HG02642 (cell line): ENCODE data around the gene MAD1L1.

Experiments used
- ATAC-seq: cut with Tn5 transposase; IDR thresholded peaks from one replicate; pipeline ENCODE4 v1.9.1; 2021; ENCODE audit warnings: mild to moderate bottlenecking; ENCODE audit not compliant: unreplicated experiment, poor library complexity

Gene MAD1L1

GRCh38 chr7:1810521-1810920, 422.2 kb downstream of the MAD1L1 start:
- no peak for ATAC-seq

GRCh38 chr7:1809601-1810258, 423.0 kb downstream of the MAD1L1 start:
- ATAC-seq: no peak

GRCh38 chr7:1809070-1809469, 423.7 kb downstream of the MAD1L1 start:
- ATAC-seq: no peak

- ATAC-seq: no peak
Measured at GRCh38 chr7:1807821-1808600, 424.7 kb downstream of the MAD1L1 start.

GRCh38 chr7:1806354-1806753, 426.4 kb downstream of the MAD1L1 start:
- ATAC-seq: no peak

GRCh38 chr7:1804310-1804709, 428.4 kb downstream of the MAD1L1 start:
- no peak for ATAC-seq

- no peak for ATAC-seq
Measured at GRCh38 chr7:1802899-1803298, 429.8 kb downstream of the MAD1L1 start.

- no peak for ATAC-seq
Measured at GRCh38 chr7:1800902-1801301, 431.8 kb downstream of the MAD1L1 start.

- ATAC-seq: no peak
Measured at GRCh38 chr7:1798191-1798590, 434.6 kb downstream of the MAD1L1 start.

- no peak for ATAC-seq
Measured at GRCh38 chr7:1794888-1795542, 437.7 kb downstream of the MAD1L1 start.

- ATAC-seq: no peak
Measured at GRCh38 chr7:1787681-1788235, 445.0 kb downstream of the MAD1L1 start.

- no peak for ATAC-seq
Measured at GRCh38 chr7:1787241-1787640, 445.5 kb downstream of the MAD1L1 start.

GRCh38 chr7:1785839-1786238, 446.9 kb downstream of the MAD1L1 start:
- ATAC-seq: no peak

- ATAC-seq: no peak
Measured at GRCh38 chr7:1781369-1781768, 451.4 kb downstream of the MAD1L1 start.

- no peak for ATAC-seq
Measured at GRCh38 chr7:1779445-1779844, 453.3 kb downstream of the MAD1L1 start.

- no peak for ATAC-seq
Measured at GRCh38 chr7:1777122-1777521, 455.6 kb downstream of the MAD1L1 start.

- ATAC-seq: no peak
Measured at GRCh38 chr7:1775389-1775788, 457.4 kb downstream of the MAD1L1 start.

GRCh38 chr7:1770331-1770730, 462.4 kb downstream of the MAD1L1 start:
- ATAC-seq: no peak

GRCh38 chr7:1769286-1770200, 463.2 kb downstream of the MAD1L1 start:
- ATAC-seq: no peak

GRCh38 chr7:1768832-1769231, 463.9 kb downstream of the MAD1L1 start:
- no peak for ATAC-seq
